Fibroblast of skin of left quadriceps (primary cell): Measurements from ENCODE around the gene MLLT10.
A peak's percentile ranks its signal among the peaks of the same experiment; 100 is the strongest.

Experiments
- DNase-seq, 2 experiments: peaks; one replicate each; pipeline ENCODE4 v3.0.0-alpha.2; 2013; ENCODE audit warnings: low read depth in 2 of 2

The MLLT10 gene

GRCh38 chr10:21517134-21518031, 16.6 kb upstream of the MLLT10 start:
- DNase-seq: no peak

DNA sequence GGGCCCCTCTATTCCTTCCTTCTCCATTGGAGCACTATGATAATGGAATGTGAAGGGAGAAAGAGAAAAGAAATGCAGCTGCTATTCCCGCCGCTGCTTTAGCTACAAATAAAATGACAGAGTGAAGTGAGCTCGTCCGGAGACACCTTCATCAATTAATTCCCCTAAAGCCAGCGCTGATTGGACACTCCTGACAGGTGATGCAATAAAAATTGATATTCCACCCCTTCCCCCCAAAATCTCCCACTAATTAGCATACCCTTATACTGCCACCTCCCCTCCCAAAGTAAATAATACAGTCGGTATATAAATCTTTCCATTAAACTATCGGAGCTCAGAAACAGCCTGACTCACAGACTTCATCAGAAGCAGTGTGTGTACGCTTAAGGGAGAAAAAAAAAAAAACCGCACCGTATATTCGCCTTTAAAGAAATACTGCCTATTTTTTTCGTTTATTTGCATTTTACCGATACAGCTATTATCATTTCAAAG, 15.8 kb upstream of the MLLT10 start:
- peak; percentile 71 to 76 for DNase-seq

GRCh38 chr10:21518641-21519396, 15.2 kb upstream of the MLLT10 start:
- no peak for DNase-seq

DNA sequence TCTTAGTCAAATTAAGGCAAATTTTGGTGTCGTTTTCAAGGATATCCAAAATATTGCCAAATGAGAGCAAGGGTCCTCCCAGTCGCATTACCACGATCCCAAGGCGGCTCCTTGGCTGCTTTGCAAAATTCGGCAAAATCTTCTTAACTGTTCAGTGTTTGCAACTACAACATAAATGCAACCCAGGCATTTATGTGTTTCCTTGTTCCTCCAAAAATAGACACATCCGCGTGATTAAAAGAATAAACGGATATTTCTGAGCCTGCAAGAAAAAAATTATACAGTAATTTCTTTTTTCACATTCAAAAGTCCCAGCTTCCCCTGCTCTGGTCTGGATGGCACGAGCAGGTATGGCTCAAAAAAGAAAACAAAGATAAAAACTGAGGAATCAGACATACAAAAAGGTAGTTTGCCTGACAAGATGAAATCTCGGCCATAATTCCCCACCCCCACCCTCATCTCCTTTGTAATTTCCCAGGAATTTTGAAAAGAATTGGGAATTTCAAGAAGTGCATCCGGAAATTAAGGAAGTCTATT, 14.6 kb upstream of the MLLT10 start:
- DNase-seq: no peak

DNA sequence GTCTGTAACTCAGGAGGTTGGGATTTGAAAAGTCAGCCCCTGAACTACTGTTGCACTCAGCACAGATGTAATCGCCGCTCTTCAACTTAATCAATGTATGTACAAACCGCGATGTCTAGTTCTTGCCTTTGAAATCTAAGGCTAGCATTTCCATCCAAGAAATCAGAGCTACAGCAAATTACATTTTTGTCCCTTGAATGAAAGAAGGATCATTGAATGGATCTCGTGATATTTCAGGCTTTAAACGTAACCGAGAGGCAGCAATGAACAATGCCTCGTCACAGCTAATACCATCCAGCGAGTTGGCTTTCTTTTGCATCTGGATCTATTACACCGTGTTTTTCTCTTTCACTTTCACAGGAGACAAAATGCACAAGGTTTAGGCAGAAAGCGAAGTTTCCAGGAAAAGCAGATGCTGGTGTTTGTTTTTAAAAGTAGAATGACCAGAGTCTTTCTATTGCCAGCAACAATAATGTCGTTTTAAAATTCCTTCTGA, 14.0 kb upstream of the MLLT10 start:
- DNase-seq: no peak

GRCh38 chr10:21520509-21520908, 13.5 kb upstream of the MLLT10 start:
- DNase-seq: no peak

DNA sequence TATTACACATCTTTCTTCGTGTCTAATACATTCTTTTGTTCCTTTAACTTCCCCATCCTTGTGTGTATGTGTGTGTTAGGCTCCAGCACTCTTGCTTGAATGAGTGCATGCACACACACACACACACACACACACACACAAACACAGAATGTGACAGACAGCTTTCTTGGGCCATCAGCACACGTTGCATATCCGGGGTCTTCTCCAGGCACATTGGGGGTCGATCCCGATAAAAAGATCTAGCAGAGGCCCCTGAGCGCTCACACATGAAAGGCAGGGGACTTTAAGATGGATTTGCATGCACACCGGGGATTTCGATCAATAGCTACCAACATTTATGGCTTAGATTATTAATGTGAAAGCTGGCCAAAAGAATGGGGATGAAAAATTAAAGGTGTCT, 13.1 kb upstream of the MLLT10 start:
- no peak for DNase-seq

DNA sequence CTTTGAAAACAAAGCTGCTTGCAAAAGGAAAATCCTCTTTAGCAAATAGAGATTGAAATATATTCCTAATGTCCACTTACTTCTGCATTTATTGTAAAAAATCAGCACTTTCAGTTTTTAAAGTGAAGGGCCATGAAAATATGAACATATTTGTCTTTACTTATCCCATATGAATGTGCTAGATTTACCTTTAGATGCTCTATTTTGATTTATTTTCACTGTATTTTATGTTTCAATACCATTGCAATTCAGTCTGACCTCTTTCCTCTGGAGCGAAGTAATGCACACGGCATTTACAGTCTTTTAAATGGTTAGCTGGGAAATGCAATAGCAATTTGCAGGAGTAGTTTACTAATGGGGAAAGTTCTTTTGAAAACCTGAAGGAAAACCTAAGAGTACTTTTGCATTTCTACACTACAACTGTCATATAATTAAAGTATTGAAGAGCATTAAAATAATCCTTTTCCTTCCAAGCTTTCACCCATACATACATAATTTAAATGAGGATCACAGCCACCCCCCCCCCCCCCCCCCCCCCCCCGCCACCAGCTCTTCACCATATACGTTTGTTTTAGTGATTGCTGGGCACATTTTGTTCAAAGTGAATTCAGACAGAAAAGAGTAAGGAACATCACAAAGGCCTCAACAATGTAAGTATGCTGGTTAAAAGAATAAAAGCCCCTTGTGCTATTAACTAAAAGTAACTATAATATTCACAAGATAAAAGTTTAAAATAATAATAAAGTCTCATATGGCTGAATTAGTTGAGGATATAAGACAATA, 12.1 kb upstream of the MLLT10 start:
- no peak for DNase-seq

DNA sequence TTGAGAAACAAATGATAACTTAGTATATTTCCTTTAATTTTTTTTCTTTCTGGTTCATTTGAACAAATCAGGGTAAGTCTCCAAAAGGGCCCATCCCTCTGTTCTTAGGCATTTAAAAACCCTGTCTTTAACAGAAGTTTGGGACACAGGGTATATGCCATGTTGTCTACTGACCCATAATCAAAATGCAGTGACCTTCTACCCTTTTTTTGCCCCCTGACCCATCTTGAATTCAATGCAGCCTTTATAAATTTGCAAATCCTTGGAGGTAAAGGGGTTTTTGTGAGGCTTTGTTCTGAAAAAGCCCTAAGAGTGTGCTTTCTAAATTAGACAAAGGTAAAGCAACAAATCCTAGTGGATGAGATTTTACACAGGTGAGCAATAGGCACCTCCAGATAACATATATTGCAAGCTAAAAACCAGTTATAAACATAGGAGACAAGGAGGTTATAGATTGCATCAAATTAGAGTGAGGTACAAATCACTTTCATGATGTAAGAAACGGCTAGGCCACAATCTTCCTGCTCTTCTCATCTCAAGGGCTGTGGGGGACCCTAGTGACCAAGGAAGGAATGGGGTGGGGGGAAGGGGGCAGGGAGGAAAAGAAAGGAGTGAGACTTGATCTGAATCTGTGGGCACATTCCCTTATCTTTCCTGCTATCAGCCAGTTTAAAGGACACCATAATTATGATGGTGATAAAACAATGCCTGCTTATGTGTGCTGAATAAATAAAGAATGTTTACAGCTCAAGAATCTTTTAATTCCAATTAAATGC, 11.2 kb upstream of the MLLT10 start:
- no peak for DNase-seq

- no peak for DNase-seq
Observed at GRCh38 chr10:21523557-21524008, 10.4 kb upstream of the MLLT10 start.

DNA sequence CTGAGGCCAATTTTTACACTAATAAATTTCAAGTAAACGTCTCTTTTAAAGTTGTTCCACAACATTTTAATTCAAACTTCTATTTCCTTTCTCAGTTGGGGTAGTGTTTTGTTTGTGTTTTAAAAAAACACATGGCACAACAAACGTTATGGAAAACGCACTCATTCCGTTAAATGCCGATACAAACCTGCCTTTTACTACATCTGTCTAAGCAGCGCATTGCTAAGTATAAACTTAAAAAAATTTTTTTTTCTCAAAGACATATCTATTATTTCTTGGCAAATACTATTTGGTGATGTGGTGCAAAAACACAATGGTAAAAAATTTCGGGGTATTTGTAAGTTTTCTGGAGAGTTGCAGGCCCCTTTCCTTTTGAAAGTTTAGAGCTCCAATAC, 9.9 kb upstream of the MLLT10 start:
- no peak for DNase-seq

- no peak for DNase-seq
Observed at GRCh38 chr10:21524526-21525366, 9.3 kb upstream of the MLLT10 start.

DNA sequence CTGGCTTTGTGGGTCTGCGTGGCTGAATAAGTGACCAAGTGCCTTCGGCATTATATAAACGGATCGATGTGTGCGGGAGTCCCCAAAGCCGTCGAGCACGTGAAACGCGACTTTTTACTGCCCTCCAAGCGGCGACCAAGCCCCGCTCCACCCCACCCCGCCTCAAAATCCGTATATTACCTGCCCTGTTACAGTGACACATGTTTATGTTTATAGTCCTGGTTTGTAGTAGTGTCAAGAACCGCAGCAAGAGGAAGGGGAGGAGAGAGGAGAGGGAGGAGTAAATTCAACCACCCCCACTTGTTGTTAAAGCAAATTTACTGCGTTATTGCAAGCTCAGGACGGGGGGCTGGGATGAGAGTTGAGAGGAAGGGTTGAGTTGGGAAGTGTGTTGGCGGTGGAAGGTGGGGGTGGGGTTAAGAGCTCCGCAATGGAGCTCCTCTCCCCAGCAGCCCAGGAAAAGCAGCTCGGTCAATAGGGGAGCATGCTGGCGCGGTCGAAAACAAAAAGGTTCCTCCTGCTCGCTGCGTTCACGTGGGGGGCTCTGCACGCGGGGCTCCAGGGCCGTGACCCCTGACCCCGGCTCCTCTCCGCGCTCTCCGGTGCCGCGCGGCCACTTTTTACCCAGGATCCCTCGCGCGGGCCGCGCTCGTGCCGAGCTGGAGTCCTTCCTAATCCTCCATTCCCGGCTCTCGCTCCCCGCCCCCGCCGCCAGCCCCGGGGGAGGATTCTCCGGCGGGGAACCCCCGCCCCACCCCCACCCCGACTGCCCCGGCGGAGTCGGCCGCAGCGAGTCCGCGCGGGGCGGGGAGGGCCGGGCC, 8.5 kb upstream of the MLLT10 start, which contains the start of gene SKIDA1:
SKIDA1 (minus strand) TSS at position 316 of the 821 bp plus-strand sequence. CDS start 7,860 bp downstream, outside the sequence.
- peak; percentile 93 to 95 for DNase-seq

- peak; percentile 83 to 84 for DNase-seq
Observed at GRCh38 chr10:21526188-21526859, 7.7 kb upstream of the MLLT10 start.

- no peak for DNase-seq
Observed at GRCh38 chr10:21526860-21527597, 7.0 kb upstream of the MLLT10 start.

- DNase-seq: no peak
Observed at GRCh38 chr10:21527598-21528235, 6.3 kb upstream of the MLLT10 start.
